Loucy (cell line): ENCODE data around the gene IRAK3.

Experiments
- EZH2phosphoT487 ChIP-seq: fragments of 200-600 bp; IDR thresholded peaks from 2 replicates; pipeline ENCODE4 v1.6.1; 2018; ENCODE audit warnings: antibody characterized with exemption, mild to moderate bottlenecking, moderate library complexity, borderline replicate concordance
- TF ChIP-seq, protein P1 (sequence below): fragments of 200-600 bp; sonication (generic); conservative IDR thresholded peaks from 2 replicates; pipeline ENCODE4 v1.5.1; 2014; ENCODE audit warnings: mild to moderate bottlenecking, antibody characterized with exemption, low read length

GRCh38 chr12:66262737-66263136, 73.7 kb downstream of the IRAK3 start:
- TF ChIP-seq, protein P1, sequence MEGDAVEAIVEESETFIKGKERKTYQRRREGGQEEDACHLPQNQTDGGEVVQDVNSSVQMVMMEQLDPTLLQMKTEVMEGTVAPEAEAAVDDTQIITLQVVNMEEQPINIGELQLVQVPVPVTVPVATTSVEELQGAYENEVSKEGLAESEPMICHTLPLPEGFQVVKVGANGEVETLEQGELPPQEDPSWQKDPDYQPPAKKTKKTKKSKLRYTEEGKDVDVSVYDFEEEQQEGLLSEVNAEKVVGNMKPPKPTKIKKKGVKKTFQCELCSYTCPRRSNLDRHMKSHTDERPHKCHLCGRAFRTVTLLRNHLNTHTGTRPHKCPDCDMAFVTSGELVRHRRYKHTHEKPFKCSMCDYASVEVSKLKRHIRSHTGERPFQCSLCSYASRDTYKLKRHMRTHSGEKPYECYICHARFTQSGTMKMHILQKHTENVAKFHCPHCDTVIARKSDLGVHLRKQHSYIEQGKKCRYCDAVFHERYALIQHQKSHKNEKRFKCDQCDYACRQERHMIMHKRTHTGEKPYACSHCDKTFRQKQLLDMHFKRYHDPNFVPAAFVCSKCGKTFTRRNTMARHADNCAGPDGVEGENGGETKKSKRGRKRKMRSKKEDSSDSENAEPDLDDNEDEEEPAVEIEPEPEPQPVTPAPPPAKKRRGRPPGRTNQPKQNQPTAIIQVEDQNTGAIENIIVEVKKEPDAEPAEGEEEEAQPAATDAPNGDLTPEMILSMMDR = no peak
- no peak for TF ChIP-seq EZH2phosphoT487
